ENCODE data around the gene SCAMP2.
A peak's percentile ranks its signal among the peaks of the same experiment; 100 is the strongest.
"Not testable (repeated sequence)": the region's sequence is repeated elsewhere in the genome, so short reads cannot be mapped to it uniquely, and the experiment has no call there.

SCAMP2 gene

DNA sequence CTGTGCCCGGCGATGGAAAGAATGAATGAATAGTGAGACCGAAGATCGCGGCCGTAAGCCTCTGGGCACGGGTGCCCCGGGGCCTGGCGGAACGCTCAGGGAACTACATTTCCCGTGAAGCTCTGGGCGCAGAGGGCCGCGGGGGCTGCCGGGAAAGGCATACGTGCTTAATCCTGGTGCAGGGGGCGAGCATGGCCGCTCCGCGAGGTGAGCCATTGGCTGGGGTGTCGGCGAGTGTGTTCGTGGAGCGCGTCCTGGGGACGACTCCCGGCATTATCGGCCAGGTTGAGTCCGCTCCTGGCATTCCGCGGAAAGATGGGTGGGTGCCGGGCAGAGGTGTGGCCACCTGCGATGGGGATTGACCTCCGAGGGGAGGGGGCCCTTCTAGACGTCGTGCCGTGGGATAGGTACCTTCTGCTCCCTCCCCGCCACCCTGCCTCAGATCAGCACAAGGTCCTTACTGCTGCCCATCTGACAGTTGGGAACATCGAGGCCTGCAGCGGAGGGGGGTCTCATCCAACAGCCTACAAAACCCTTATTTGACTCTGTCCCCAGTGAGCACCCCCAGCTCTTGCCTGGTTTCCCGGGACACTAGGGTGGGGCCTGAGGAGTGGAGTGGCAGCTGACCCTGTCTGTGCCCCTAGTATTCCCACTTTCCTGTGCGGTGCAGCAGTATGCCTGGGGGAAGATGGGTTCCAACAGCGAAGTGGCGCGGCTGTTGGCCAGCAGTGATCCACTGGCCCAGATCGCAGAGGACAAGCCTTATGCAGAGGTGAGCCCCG is 16.9 kb upstream of the SCAMP2 start, which contains the start of gene MPI:
Gene MPI, plus strand, starts transcription at position 160 of the 782 bp plus-strand sequence. Its CDS starts 32 bp downstream, at position 192.
- no peak for DNase-seq (ENCODE audit: low read depth)

DNA sequence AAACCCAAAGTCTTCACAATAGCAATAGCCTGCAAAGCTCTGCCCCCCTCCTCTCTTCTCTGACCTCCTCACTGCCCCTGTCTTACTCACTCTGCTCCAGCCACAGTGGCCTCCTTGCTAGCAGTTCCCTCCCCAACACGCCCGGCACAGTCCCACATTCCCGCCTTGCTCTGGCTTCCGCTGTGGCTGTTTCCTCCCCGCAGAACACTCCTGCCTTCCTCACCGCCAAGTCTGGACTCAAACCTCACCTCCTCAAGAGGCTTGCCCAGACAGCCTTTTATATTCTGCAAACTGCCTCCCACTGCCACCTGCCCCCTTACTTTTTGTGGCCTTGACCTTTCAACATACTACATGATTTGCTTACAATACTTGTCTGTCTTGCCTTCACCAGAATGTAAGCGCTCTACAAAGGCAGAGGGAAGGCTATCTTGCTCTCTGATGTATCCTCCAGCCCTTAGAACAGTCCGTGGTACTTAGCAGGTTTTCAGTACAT is 16.3 kb upstream of the SCAMP2 start:
- DNase-seq (ENCODE audit: low read depth): no peak

DNA sequence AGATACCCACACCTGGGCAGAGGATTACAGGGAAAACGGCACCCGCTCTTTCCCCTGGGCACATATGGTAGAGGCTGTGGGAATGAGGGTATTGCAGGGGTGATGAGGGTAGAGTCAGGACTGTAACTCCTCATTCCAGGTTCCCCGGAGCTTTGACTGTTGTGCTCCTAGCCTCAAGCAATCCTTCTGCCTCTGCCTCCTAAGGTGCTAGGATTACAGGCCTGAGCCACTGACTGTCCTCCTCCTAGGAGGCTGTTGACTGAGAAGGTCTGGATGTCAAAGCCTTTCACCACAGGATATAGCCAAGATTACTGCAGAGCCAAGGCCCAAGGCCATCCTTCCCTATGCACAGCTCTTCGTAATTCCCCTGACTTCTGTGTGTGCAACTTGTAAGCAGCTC is 15.6 kb upstream of the SCAMP2 start:
- DNase-seq (ENCODE audit: low read depth): no peak

DNA sequence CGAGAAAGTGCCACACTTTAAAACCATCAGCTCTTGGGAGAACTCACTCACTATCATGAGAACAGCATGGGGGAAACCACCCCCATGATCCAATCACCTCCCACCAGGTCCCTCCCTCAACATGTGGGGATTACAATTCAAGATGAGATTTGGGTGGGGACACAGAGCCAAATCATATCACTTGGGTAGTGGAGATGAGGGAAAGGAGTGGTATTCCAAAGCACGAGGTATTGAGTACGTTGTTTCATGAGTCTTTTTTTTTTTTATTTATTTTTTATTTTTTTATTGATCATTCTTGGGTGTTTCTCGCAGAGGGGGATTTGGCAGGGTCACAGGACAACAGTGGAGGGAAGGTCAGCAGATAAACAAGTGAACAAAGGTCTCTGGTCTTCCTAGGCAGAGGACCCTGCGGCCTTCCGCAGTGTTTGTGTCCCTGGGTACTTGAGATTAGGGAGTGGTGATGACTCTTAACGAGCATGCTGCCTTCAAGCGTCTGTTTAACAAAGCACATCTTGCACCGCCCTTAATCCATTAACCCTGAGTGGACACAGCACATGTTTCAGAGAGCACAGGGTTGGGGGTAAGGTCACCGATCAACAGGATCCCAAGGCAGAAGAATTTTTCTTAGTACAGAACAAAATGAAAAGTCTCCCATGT is 14.5 kb upstream of the SCAMP2 start:
- DNase-seq (ENCODE audit: low read depth): not testable (repeated sequence)

DNA sequence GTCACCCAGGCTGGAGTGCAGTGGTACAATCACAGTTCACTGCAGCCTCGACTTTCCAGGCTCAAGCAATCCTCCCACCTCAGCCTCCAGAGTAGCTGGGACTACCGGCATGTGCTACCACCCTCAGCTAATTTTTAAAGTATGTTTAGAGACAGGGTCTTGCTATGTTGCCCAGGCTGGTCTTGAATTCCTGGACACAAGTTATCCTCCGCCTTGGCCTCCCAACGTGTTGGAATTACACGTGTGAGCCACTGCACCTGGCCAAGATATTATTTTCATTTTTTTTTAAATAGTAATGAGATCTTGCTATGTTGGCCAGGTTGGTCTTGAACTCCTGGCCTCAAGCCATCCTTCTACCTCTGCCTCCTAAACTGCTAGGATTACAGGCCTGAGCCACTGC is 12.3 kb upstream of the SCAMP2 start:
- no peak for DNase-seq (ENCODE audit: low read depth)

DNA sequence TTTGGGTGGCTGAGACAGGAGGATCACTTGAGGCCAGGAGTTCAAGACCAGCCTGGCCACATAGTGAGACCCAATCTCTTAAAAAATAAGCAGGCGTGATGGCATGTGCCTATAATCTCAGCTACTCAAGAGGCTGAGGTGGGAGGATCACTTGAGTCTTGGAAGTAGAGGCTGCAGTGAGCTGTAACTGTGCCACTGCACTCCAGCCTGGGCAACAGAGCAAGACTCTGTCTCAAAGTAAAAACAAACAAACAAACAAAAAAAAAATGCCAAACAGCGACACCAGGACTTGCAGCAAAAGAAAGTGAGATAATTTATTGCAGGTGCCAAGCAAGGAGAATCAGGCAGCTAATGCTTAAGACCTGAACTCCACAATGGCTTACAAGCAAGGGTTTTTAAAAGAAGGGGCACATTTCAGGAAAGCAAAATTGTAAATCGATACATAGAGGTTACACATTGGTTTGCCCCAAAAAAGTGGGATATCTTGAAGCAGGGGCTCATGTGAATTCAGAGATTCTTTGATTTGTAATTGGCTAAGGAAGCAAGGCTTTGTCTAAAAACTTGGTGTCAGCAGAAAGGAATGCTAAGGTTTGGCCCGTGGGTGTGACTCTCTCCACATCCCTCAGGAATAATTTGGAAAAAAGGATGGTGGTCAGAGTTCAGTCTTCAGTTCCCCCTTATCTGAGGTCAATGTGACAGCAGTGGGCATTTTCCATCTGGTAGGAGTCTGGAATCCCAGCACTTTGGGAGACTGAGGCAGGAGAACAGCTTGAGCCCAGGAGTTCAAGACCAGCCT is 11.5 kb upstream of the SCAMP2 start:
- DNase-seq (ENCODE audit: low read depth): no peak

DNA sequence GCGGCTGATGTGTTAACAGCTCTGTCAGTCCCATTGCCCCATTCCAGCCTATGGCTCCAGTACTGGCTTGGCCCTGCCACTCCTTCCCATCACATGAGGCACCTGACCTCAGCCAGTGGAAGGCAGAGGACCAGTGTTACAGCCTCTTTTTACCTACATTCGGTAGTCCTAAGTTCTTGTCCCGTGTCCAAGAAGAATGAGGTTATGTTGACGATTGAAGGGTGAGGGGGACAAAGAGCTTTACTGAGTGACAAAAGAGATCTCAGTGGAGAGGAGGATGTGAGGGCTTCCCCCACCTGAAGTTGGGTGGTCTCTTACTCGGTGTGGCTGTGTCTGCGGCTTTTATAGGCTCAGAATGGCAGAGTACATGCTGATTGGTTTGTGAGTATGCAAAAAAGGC is 9.4 kb upstream of the SCAMP2 start:
- DNase-seq (ENCODE audit: low read depth): no peak

DNA sequence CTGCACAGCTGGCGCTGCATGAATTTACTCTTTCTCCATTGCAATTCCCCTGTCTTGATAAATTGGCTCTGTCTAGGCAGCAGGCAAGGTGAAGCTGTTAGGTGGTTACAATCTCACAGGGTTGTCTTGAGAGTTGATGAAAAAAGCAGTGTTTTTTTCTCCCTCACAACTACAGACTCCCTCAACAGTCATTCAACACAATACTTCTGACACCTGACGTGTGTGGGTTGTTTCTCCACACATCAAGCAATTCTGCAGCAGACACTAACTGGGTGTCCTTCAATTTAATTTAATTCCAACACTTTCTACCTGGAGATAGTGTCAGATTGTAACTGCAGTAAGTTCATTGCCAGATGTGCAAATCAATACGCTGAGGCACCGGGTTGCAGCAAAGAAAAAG is 5.1 kb upstream of the SCAMP2 start:
- no peak for DNase-seq (ENCODE audit: low read depth)

DNA sequence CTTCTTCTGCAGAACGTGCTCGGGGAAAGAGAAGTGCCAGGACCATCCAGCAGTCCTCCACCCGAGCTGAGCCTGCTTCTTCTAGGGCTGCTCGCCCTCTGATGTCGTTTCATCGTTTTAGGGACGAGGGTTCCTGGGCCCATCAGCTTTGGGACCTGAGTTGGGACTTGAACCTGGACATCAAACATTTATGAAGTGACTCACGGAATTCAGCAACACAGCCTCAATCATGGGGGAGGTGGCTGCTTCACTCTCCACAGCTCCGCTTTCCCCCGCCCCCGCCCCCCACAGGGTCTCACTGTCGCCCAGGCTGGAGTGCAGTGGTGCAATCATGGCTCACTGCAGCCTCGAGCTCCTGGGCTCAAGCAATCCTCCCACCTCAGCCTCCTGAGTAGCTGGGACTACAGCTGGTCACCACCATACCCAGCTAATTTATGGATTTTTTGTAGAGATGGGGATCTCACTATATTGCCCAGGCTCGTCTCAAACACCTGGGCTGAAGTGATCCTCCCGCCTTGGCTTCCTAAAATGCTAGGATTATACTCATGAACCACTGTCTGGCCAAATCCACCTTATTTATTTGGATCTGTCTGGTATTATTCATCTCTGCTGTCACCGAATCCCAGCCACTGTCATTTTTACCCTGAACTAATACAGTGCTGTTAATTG is 725 bp upstream of the SCAMP2 start:
- DNase-seq (ENCODE audit: low read depth): no peak

DNA sequence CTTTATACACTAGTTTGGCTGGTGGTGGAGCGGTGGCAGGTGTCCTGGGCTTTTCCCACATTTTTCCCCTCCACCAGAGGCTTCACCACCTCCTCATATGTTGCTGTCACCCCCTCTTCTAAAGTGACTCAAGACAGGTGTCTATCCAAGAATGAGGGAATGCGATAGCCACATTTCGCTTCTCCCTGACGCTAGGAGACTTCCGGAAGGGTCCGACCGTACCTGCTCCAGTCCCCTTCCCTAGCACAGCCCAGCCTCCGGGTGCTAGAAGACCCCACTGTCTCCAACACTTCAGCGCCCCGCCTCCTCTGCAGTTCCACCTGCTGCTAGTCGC is 496 bp downstream of the SCAMP2 start:
- DNase-seq (ENCODE audit: low read depth): no peak

DNA sequence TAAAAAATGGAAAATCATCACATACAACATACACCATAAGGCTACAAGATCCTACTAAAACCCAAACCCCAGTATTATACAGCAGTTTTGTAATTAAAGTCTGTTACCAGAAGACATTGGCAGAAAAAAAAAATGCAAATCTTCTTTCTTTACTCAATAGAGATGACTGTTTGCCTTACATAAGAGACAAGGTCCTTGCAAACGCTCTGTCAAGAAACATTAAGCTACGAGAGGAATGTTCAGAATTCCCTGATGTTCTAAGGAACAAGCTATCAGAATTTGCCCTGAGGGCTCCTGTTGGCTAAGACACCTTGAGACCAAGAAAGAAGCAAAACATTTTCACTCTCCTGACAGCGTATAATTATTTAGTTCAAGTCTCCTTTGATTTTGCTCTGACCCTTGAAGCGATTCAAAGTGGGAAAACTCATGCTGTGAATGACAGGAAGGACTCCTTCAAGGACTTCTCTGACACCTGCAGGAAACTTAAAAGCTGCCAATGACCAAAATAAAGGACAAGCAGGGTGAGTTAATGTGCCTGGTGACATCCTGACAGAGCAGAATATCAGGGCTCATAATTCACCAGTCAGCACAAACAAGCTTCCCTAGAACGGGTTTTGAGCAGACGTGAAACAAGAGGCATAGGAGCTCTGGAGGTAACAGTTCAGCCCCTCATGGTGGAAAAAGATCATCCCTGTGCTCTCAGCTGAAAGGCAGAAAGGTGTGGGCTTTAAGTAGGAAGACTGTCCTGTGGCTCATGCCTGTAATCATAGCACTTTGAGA is 2.5 kb downstream of the SCAMP2 start:
- no peak for DNase-seq (ENCODE audit: low read depth)

DNA sequence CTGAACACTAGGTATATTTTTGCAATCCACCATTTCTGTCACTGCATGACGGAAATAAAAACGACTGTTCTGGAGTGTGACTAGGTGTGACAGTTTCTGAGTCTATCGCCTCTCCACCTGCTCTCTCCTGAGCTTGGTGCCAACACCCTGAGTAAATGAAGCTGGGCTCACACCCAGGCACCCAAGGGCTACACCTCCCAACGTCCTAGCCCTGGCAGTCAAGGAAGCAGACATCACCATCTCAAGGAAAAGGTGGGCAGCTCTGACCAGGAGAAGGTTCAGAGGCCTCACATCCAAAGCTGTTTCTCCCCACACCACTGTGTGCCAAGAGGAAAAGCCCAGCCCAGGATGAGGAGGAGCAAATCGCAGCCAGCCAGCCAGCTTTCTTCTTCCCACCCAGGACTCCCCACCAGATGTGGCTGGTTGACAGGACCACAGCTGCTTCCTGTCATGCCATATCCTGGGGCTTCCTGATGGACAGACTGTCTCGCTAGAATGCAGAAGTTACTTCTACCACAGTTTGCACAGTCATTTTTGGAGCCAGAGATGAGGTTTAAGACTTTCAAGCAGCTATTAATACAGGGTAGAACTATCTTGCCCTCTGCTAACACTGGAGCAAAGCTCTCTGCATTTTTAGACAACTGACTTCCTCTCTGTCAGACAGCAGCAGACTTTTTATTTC is 3.3 kb downstream of the SCAMP2 start:
- DNase-seq (ENCODE audit: low read depth): no peak

DNA sequence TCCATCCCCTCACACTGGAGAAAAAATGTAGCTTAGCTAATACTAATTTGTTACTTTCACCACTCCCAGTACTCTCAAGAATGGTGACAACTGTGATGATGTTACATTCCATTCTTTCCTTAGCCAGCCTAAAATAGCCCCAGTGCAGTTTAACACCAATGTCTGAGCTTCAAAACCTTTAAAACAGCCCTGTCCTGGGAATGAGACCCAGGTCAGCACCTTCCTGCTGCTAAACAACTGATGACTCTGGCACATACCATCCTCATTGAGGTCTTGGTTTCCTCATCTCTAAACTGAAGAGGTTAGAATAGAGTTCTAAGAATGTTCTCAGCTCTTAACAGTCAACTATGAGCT is 3.8 kb downstream of the SCAMP2 start:
- DNase-seq (ENCODE audit: low read depth): no peak

DNA sequence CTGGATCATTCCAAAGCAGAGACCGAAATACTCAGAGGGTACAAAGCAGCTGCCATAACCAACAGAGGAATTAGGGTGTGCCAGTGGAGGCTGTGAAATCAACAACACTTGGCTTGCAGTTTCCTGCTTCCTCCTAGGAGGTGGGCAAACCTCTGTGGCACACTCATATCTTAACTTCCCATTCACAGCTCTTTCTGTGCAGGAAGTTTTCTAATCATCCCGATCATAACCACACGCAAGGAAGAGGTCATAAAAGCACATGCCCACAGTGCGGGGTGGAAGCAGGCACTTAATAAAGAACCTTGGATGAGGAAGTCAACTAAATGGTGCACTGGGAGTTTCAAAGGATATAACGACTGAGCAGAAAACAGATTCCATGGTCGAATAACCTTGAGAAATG is 5.1 kb downstream of the SCAMP2 start:
- no peak for DNase-seq (ENCODE audit: low read depth)

DNA sequence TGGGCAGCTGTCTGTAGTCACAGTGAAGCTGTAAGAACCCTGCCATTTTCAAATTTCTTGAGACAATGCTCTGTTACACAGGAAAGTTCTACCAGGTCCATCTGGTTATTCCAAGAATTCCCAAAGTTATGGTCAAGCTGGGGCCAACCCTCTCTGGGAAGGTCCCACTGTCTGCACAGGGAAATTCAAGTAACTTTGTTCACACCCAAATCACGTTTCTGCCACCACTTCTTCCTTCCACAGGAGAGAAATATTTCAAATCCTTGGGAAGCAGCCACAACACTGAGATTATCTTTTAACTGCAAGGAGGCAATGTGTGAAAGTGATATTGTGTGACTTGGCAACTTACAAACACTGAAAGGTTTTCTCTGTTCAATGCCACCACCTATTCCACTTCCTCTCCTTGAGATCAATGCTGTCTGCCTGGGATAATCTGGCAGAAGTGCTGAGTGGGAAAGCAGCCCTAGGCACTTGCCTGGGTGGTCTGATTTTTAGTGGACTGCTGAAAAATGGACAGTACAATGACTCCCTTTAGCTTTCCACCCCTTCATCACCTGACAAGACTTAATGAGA is 5.6 kb downstream of the SCAMP2 start:
- DNase-seq (ENCODE audit: low read depth): no peak

DNA sequence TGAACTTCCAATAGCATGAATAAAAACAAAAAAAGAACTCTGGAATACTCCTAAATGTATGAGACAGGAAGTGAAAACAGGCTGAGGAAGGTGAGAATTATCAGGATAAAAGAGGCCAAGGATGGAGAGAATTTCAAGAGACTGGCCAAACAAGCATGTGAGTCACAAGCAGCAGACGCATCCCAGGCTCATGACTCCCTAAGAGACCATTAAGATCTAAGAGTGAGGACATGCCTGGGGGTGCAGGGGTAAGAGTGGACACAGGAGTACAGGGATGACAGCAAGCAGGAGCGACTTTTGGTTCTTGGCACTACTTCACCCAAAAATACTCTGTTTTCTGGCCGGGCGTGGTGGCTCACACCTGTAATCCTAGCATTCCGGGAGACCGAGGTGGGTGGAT is 7.1 kb downstream of the SCAMP2 start:
- peak; percentile 34 for DNase-seq (ENCODE audit: low read depth)

DNA sequence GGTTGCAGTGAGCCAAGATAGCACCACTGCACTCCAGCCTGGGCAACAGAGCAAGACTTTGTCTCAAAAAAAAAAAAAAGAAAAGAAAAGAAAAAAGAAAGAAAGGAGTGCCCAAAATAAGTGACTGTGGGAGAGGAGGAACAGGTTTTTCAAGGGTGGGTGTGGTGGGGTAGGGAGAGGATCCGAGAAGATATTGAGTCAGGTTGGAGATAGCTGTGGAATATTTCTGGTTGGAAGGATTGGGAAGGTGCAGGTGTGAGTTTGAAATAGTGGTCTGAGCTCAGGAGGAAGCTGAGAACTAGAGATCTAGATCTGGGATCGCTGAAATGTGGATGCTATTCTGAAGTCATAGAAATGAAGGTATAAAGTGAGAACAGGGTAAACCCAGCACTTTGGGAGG is 7.8 kb downstream of the SCAMP2 start:
- no peak for DNase-seq (ENCODE audit: low read depth)

DNA sequence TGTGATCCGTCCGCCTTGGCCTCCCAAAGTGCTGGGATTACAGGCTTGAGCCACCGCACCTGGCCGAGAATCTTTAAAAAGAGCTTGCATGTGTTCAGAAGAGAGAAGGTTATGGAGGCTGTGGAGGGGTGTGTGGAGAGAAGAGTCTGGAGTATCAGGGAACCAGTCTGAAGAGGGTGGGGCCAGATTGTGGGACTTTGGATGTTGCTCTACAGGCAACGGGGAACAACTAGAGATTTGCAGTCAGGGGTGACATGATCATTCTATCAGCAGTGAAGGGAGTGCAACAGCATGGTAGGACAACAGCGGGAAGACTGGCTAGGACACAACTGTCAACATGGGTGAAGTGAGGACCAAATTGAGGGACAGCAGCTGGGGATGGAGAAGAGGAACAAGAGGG is 8.9 kb downstream of the SCAMP2 start:
- no peak for DNase-seq (ENCODE audit: low read depth)

DNA sequence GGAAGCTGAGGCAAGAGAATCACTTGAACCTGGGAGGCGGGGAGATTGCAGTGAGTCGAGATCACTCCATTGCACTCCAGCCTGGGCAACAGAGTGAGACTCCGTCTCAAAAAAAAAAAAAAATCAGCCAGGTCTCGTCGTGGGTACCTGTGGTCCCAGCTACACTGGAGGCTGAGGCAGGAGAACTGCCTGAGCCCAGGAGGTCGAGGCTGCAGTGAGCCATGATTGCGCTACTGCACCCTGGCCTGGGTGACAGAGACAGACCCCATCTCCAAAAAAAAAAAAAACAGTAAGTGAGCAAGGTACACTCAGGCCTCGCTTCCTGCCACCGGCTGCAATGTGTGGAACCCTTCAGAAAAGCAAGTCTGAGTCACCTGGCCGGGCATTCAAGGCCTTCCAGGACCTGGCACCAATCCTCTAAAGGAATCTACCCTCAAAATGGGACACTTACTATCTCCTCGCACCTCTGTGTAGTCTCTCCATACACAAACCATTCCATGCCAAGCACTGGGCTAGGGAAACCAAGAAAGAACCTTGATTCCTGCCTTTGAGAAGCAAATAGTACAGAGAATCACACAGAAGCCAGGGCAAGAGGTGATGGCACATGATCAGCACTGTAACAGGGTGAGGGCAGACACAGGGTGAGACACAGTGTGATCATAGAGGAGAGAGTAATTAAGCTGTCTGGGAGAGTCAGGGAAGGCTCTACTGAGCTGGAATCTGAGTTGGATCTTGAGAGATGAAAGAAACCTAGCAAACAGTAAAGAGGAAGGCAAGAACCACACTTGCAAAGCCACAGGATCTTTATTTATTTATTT is 9.7 kb downstream of the SCAMP2 start:
- no peak for DNase-seq (ENCODE audit: low read depth)

DNA sequence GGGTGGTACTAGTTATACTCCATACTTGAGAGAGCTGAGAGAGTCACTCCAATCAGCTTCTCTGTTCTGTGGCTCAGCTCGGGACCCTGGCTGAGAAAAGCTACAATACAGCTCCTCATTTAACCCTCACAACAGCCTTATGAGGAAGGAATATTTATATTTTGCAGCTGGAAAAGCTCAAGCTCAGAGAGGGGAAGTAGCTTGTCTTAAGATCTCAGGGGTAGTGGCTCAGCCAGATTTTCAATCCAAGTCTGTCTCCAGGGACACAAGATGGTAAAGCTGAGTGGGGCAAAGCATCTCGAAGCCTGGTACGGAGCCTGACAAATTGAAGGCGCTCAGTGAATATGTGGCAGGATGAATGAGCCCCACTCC is 14.8 kb downstream of the SCAMP2 start:
- DNase-seq (ENCODE audit: low read depth): no peak
